Tibial nerve (tissue), 4 donors: ENCODE results near the gene TFRC.

Source experiments
- CTCF ChIP-seq, 5 experiments: fragments of 200-600 bp in 3 of 5; fragments of 450-650 bp in 2 of 5; sonication (generic) in 3 of 5; IDR thresholded peaks; one replicate each; pipeline ENCODE4 v1.5.1; 2016 to 2019; ENCODE audit warnings: antibody characterized with exemption in 5 of 5, mild to moderate bottlenecking in 3 of 5, moderate library complexity in 2 of 5
- EP300 ChIP-seq, 2 donors: sonication (generic); formaldehyde crosslinking; IDR thresholded peaks; one replicate each; pipeline ENCODE4 v1.6.1; 2017; ENCODE audit warnings: antibody characterized with exemption in 2 of 2, mild to moderate bottlenecking in 1 of 2

- TF ChIP-seq CTCF (IDR thresholded peaks at IDR 0.05) (no peak), EP300 (IDR thresholded peaks at IDR 0.05) (no peak)
Observed at GRCh38 chr3:196013587-196014487, 68.1 kb downstream of the TFRC start.
